Heart left ventricle (tissue), 13 donors: Measurements from ENCODE around the gene ADGRD1.

Experiments used
- POLR2A ChIP-seq, 2 donors: fragments of 450-650 bp; IDR thresholded peaks; one replicate each; pipeline ENCODE4 v1.6.1; 2017; ENCODE audit warnings: antibody characterized with exemption in 2 of 2, mild to moderate bottlenecking in 2 of 2, moderate library complexity in 2 of 2
- TF ChIP-seq, protein P1 (sequence below), 12 donors: fragments of 200-600 bp; sonication (generic) in 4 of 12; IDR thresholded peaks; one replicate each; pipeline versions ENCODE4 v1.5.0 to v1.8.0; 2018 to 2022; ENCODE audit warnings: antibody characterized with exemption in 12 of 12, mild to moderate bottlenecking in 5 of 12
- donor health status: ischemic (EF 13 %, LVEDD 7.1; RV severe dilation, severe dysfunction).
- donor health status: DM: no; HTN: yes; CAD: no.
- donor health status: DM: no; HTN: no; CAD: no.
- donor health status: ischemic (EF 25% LVEDD 6.9; RV normal size, moderate dysfunction).
- donor health status: ischemic (EF 25% LVEDD 5.7; RV mildly dilated, moderate dysfunction).
- donor health status: ischemic (EF 35%, LVEDD 5.7; RV mildly dilated, moderate dysfunction).
- donor health status: nonischemic (EF 11% LVEDD 7.7; RV severe dilation, severe dysfunction).
- donor health status: DM: yes; HTN: yes; CAD: no.
- donor health status: PGD.
- donor health status: ischemic (EF 29% LVEDD 5.4; RV normal size, mild dysfunction).
- donor health status: nonischemic (EF 23%, LVEDD 6.1; RV moderate dilation, normal function).

DNA sequence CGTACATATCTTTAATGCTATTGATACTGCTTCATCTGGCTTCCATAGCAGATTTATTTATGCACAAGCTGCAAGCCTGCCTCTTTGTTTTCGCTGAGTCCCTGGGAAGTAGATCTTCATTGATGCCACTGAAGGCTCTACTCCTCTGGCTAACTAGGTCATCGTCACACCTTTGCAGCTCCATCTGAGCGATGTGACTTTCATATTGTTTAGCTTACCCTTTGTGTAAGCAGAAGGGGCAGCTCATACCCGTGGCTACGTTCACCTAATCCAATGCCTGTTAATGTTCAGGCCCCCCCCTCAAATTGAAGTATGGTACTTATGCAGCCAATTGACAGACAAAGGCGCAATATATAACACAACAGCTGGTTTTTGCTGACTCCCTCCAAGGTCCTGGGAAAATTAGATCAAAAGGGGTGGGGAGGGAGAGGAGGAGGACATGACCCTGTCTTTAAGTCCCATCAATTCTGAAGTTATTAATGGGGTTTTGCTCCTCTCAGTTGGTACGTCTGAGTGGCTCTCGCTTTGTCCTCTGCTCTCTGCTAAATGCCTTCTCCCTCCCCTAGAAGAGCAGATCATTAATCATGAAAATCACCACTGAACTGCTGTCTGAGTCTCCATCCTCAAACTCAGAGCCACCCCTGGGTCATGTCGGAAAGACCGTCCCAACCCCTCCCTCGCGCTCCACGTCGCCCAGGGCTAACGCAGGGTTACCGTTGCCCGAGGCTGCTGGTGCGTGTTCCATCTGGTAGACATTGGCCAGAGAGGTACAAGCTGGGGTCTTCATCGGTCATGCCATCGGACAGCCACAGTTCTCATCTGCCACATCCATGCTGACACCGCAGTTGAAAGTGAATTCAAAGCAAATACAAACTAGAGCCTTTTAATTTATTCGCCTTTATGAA is 128.8 kb downstream of the ADGRD1 start:
- TF ChIP-seq, protein P1, sequence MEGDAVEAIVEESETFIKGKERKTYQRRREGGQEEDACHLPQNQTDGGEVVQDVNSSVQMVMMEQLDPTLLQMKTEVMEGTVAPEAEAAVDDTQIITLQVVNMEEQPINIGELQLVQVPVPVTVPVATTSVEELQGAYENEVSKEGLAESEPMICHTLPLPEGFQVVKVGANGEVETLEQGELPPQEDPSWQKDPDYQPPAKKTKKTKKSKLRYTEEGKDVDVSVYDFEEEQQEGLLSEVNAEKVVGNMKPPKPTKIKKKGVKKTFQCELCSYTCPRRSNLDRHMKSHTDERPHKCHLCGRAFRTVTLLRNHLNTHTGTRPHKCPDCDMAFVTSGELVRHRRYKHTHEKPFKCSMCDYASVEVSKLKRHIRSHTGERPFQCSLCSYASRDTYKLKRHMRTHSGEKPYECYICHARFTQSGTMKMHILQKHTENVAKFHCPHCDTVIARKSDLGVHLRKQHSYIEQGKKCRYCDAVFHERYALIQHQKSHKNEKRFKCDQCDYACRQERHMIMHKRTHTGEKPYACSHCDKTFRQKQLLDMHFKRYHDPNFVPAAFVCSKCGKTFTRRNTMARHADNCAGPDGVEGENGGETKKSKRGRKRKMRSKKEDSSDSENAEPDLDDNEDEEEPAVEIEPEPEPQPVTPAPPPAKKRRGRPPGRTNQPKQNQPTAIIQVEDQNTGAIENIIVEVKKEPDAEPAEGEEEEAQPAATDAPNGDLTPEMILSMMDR (IDR thresholded peaks at IDR 0.05) = no peak
- TF ChIP-seq POLR2A (IDR thresholded peaks at IDR 0.05) = no peak
